ENCODE results near the gene SBF2.
"Not testable (repeated sequence)": the region's sequence is repeated elsewhere in the genome, so short reads cannot be mapped to it uniquely, and the experiment has no call there.

The SBF2 gene

GRCh38 chr11:10268746-10269488 is 25.1 kb downstream of the SBF2 start:
- no peak overlapping the region for H3K27ac ChIP-seq
- TF ChIP-seq, protein P1, sequence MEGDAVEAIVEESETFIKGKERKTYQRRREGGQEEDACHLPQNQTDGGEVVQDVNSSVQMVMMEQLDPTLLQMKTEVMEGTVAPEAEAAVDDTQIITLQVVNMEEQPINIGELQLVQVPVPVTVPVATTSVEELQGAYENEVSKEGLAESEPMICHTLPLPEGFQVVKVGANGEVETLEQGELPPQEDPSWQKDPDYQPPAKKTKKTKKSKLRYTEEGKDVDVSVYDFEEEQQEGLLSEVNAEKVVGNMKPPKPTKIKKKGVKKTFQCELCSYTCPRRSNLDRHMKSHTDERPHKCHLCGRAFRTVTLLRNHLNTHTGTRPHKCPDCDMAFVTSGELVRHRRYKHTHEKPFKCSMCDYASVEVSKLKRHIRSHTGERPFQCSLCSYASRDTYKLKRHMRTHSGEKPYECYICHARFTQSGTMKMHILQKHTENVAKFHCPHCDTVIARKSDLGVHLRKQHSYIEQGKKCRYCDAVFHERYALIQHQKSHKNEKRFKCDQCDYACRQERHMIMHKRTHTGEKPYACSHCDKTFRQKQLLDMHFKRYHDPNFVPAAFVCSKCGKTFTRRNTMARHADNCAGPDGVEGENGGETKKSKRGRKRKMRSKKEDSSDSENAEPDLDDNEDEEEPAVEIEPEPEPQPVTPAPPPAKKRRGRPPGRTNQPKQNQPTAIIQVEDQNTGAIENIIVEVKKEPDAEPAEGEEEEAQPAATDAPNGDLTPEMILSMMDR (conservative IDR thresholded peaks at IDR 0.05), result no peak

- TF ChIP-seq, protein P1 (conservative IDR thresholded peaks at IDR 0.05), result no peak
- no peak overlapping the region for H3K27ac ChIP-seq
These were observed 26.2 kb downstream of the SBF2 start for GRCh38 chr11:10267821-10268220.

DNA sequence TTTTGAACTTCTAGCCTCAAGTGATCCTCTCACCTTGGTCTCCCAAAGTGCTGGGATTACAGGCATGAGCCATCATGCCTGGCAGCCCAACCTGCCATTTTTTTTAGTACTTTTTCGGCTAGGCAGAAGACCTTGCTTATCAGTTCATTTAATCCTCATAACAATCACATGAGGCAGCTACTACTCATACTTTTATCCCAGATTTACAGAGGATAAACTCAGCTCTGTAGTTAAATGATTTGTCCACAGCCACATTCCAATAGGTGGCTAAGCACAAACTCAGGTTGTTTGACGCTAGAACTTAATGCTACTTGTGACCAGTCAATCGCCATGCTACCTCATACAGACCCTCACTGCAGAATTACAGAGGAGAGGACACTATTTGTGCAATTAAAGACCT is 28.1 kb downstream of the SBF2 start:
- H3K27ac ChIP-seq, result no peak overlapping the region

DNA sequence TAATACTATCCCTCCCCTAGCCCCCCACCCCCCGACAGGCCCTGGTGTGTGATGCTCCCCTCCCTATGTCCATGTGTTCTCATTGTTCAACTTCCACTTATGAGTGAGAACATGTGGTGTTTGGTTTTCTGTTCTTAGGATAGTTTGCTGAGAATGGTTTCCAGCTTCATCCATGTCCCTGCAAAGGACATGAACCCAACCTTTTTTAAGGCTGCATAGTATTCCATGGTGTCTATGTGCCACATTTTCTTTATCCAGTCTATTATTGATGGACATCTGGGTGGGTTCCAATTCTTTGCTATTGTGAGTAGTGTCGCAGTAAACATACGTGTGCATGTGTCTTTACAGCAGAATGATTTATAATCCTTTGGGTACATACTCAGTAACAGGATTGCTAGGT is 29.3 kb downstream of the SBF2 start:
- not testable (repeated sequence) for H3K27ac ChIP-seq

More for the DNA sequence above, 28.1 kb downstream of the SBF2 start:
- TF ChIP-seq, protein P1 (conservative IDR thresholded peaks at IDR 0.05), result no peak

GRCh38 chr11:10263929-10264328 is 30.1 kb downstream of the SBF2 start:
- no peak overlapping the region for H3K27ac ChIP-seq
- TF ChIP-seq, protein P1 (conservative IDR thresholded peaks at IDR 0.05), result no peak

DNA sequence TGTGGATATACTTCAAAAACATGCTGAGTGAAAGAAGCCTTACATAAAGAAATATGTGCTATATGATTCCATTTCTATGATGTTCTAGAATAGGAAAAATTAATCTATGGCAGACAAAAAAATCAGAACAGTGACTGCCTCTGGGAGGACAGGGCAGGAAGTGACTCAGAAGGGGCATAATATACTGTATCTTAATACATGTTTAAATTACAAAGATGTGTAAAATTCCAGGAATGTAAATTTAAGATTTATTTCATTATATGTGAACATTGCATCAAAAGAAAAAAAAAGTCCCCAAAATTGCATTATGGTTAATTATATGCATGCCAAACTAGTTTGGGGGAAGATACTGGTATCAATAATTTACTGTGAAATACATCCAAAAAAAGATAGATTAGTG is 32.2 kb downstream of the SBF2 start:
- H3K27ac ChIP-seq, result no peak overlapping the region
- TF ChIP-seq, protein P1 (conservative IDR thresholded peaks at IDR 0.05), result no peak

DNA sequence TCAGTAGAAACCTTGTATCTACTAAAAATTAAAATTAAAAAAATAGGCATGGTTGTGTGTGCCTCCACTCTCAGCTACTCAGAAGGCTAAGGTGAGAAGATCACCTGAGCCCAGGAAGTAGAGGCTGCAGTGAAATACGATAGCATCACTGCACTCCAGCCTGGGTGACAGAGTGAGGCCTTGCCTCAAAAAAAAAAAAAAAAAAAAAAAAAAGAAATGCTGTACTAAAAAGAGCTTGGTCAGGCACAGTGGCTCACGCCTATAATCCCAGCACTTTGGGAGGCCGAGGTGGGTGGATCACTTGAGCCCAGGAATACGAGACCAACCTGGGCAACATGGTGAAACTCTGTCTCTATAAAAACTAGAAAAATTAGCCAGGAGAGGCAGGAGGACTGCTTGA is 36.5 kb downstream of the SBF2 start:
- TF ChIP-seq, protein P1 (conservative IDR thresholded peaks at IDR 0.05), result no peak
- peak overlapping the region; percentile 35 for H3K27ac ChIP-seq

DNA sequence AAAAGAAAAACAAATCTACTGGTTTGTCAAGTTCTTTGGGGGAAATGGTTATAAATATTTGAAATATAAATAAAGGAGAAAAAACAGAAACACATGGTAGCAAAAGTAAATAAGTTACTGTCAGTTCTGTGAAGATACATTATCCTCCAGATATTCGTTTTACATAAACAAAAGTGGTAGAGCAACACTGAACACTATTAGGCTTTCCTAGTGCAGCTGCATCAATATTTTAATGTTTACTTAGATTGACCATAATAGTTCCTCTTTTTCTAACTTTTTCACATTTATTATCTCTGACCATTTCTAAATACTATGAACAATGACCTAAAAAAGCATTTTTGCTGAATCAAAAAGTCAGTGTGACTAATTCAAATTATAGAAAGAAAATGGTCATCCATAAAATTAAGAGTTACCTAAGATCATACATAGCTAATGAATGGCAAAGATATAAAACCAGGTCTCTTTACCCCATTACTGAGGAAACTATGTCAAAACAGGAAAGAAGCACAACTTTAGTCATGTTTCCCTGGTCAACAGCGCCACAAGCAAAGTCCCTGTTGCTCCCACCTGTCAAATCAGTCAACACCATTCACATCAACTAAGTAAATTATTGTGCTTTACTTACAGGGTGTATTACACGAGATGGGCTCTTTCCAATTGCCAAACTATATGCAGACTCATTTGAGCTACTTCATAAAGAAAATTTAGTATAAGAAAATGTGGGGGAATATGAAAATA is 38.5 kb downstream of the SBF2 start:
- H3K27ac ChIP-seq, result no peak overlapping the region
- TF ChIP-seq, protein P1 (conservative IDR thresholded peaks at IDR 0.05), result no peak

DNA sequence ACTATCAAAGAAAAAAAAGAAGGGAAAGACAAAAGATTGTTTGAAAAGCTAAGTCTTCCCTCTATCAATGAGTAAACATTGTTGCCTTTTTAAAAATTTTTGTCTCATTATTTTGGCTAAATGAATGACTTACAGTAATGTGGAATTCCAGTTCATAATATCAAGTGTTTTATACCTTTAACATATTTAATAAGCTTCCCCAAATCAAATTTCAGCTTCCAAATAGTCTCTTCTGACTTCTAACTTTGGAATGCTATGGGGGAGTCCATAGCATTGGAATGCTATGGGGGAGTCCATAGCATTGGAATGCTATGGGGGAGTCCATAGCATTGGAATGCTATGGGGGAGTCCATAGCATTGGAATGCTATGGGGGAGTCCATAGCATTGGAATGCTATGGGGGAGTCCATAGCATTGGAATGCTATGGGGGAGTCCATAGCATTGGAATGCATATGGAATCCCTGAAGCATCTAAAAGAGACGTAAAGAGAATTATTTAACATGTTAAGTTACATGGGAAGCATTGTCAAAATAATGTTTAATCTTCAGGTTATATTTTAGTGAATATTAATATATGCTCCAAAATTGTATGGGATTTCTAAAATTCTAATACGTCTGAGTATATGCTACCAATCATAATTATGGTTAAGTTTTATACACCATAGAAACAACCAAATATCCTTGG is 44.4 kb downstream of the SBF2 start:
- not testable (repeated sequence) for H3K27ac ChIP-seq
